Right lobe of liver (tissue), 4 donors: Measurements from ENCODE around the gene COL5A1.

Experiments
- POLR2A ChIP-seq: fragments of 450-650 bp; IDR thresholded peaks from one replicate; pipeline ENCODE4 v1.6.1; 2017; ENCODE audit warnings: antibody characterized with exemption, mild to moderate bottlenecking
- TF ChIP-seq, protein P1 (sequence below), 4 donors: fragments of 200-600 bp in 3 of 4; fragments of 450-650 bp in 1 of 4; IDR thresholded peaks; one replicate each; pipeline versions ENCODE4 v1.5.1 to v1.8.0; 2016 to 2022; ENCODE audit warnings: antibody characterized with exemption in 4 of 4, mild to moderate bottlenecking in 2 of 4
- donor health status: DM: no; HTN: no; CAD: no.
- donor health status: DM: no; HTN: no; CAD: no.
- donor health status: DM: no; HTN: yes; CAD: no.

- TF ChIP-seq, protein P1, sequence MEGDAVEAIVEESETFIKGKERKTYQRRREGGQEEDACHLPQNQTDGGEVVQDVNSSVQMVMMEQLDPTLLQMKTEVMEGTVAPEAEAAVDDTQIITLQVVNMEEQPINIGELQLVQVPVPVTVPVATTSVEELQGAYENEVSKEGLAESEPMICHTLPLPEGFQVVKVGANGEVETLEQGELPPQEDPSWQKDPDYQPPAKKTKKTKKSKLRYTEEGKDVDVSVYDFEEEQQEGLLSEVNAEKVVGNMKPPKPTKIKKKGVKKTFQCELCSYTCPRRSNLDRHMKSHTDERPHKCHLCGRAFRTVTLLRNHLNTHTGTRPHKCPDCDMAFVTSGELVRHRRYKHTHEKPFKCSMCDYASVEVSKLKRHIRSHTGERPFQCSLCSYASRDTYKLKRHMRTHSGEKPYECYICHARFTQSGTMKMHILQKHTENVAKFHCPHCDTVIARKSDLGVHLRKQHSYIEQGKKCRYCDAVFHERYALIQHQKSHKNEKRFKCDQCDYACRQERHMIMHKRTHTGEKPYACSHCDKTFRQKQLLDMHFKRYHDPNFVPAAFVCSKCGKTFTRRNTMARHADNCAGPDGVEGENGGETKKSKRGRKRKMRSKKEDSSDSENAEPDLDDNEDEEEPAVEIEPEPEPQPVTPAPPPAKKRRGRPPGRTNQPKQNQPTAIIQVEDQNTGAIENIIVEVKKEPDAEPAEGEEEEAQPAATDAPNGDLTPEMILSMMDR (IDR thresholded peaks at IDR 0.05) = no peak
- no peak for TF ChIP-seq POLR2A
Observed at GRCh38 chr9:134776080-134776796, 134.6 kb downstream of the COL5A1 start.
